ENCODE results near the gene C4orf50.
A peak's percentile ranks its signal among the peaks of the same experiment; 100 is the strongest.

Gene C4orf50

DNA sequence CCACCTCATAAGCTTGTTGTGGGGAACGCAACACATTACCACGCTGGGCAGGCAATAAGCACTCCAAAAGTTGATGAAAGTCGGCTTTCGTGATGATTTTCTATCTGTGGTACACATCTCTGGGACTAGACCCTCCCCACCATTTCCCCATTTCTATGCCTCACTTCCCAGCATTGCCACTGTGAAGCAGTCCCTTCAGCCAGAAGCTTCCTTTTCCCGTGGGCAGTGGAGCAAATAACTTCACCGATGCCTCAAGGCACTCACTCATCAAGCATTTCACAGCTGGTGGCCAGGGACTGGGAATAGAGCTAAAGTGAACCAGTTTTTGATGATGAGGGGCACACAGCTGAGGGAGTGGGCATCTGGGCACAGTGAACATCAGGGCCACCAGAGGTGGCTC lies 18.9 kb downstream of the C4orf50 start:
- Histone ChIP-seq H3K4me2 (ENCODE audit: low read length) (no peak overlapping the region), H3K27me3 (ENCODE audit: low read depth, low read length) (peaks cover 3% of the 10 kb centered on the region; the same call in 1 of the 2 replicates), H3K36me3 (replicated peaks; ENCODE audit: low read depth, low read length) (no peaks in the 10 kb centered on the region), H3K9me3 (ENCODE audit: insufficient read depth, low read length) (no peaks in the 10 kb centered on the region), H3K4me1 (ENCODE audit: low read length) (no peaks in the 10 kb centered on the region), H2AFZ (ENCODE audit: low read depth, low read length) (no peak overlapping the region), H4K20me1 (ENCODE audit: insufficient read depth, low read length) (no peaks in the 10 kb centered on the region), H3K4me3 (ENCODE audit: low read length) (no peak overlapping the region), H3K27ac (ENCODE audit: low read length) (no peak overlapping the region), H3K79me2 (ENCODE audit: low read length) (no peaks in the 10 kb centered on the region), H3K9ac (ENCODE audit: low read length) (no peak overlapping the region)
- TF ChIP-seq, protein P1, sequence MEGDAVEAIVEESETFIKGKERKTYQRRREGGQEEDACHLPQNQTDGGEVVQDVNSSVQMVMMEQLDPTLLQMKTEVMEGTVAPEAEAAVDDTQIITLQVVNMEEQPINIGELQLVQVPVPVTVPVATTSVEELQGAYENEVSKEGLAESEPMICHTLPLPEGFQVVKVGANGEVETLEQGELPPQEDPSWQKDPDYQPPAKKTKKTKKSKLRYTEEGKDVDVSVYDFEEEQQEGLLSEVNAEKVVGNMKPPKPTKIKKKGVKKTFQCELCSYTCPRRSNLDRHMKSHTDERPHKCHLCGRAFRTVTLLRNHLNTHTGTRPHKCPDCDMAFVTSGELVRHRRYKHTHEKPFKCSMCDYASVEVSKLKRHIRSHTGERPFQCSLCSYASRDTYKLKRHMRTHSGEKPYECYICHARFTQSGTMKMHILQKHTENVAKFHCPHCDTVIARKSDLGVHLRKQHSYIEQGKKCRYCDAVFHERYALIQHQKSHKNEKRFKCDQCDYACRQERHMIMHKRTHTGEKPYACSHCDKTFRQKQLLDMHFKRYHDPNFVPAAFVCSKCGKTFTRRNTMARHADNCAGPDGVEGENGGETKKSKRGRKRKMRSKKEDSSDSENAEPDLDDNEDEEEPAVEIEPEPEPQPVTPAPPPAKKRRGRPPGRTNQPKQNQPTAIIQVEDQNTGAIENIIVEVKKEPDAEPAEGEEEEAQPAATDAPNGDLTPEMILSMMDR (IDR thresholded peaks at IDR 0.05; ENCODE audit: low read depth, low read length) = no peak
- no peak for TF ChIP-seq EZH2phosphoT487 (IDR thresholded peaks at IDR 0.05; ENCODE audit: low read depth)

DNA sequence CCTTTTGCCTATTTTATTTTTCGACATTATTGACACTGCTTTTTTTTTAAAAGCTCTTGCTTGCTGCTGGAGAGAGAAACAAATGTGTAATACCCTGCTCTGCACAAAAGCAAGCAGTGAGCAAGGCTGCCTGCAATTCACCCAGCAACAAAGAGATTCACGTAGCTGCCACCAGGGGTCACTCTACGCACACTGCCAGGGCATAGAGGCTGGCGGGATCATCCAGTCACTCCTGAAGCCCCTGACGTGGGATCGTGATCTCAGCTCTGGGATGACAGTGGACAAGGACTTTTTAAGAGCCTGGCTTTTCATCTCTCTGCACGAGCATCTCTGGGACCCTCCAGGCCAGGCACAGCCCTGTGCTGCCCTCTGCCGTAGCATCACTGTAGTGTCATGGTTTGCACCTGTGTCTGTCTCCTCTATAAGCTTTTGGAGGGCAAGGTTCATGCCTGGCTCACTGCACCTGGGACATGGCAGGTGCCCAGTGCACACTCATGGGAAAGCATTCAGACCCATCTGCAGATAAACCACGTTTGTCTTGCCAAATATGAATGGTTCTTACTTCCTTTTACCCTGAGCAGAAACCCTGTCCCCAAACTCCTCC lies 19.8 kb downstream of the C4orf50 start:
- Histone ChIP-seq H4K20me1 (ENCODE audit: insufficient read depth, low read length) (no peaks in the 10 kb centered on the region), H3K4me2 (ENCODE audit: low read length) (peak overlapping the region; percentile 45), H3K27me3 (ENCODE audit: low read depth, low read length) (peaks cover 3% of the 10 kb centered on the region; the same call in 1 of the 2 replicates), H3K9me3 (ENCODE audit: insufficient read depth, low read length) (no peaks in the 10 kb centered on the region), H3K27ac (ENCODE audit: low read length) (no peak overlapping the region), H3K4me1 (ENCODE audit: low read length) (no peaks in the 10 kb centered on the region), H3K4me3 (ENCODE audit: low read length) (no peak overlapping the region), H3K79me2 (ENCODE audit: low read length) (no peaks in the 10 kb centered on the region), H3K9ac (ENCODE audit: low read length) (no peak overlapping the region), H3K36me3 (replicated peaks; ENCODE audit: low read depth, low read length) (no peaks in the 10 kb centered on the region), H2AFZ (ENCODE audit: low read depth, low read length) (no peak overlapping the region)
- TF ChIP-seq, protein P1 (IDR thresholded peaks at IDR 0.05; ENCODE audit: low read depth, low read length) = peak; percentile 96
- no peak for TF ChIP-seq EZH2phosphoT487 (IDR thresholded peaks at IDR 0.05; ENCODE audit: low read depth)

DNA sequence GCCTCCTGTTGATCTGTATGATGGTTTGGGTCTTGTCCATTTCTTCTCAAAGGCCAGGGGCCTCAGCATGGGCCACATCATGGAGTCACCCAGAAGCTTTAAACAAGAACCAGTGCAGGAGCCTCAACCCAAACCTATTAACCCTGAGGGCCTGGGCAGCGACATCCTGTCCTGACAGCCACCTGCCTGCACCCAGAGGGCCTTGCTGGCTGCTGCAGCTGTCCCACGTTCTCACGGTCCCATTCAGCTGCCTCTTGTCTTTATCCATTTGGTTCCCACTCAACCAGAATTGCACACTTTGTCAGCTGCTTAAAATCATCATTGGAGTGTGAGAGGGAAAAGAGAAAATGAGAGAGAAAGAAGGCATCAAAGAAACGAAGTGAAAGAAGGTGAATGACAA lies 21.6 kb downstream of the C4orf50 start:
- no peaks in the 10 kb centered on the region for H4K20me1 ChIP-seq (ENCODE audit: insufficient read depth, low read length)
- H3K27me3 ChIP-seq (ENCODE audit: low read depth, low read length) = peaks cover 3% of the 10 kb centered on the region; the same call in 1 of the 2 replicates
- no peak overlapping the region for H2AFZ ChIP-seq (ENCODE audit: low read depth, low read length)
- no peaks in the 10 kb centered on the region for H3K79me2 ChIP-seq (ENCODE audit: low read length)
- H3K4me2 ChIP-seq (ENCODE audit: low read length) = no peak overlapping the region
- H3K9ac ChIP-seq (ENCODE audit: low read length) = no peak overlapping the region
- H3K27ac ChIP-seq (ENCODE audit: low read length) = no peak overlapping the region
- H3K36me3 ChIP-seq (replicated peaks; ENCODE audit: low read depth, low read length) = no peaks in the 10 kb centered on the region
- H3K4me3 ChIP-seq (ENCODE audit: low read length) = no peak overlapping the region
- H3K4me1 ChIP-seq (ENCODE audit: low read length) = no peaks in the 10 kb centered on the region
- no peak for TF ChIP-seq EZH2phosphoT487 (IDR thresholded peaks at IDR 0.05; ENCODE audit: low read depth)
- TF ChIP-seq, protein P1 (IDR thresholded peaks at IDR 0.05; ENCODE audit: low read depth, low read length) = no peak
- no peaks in the 10 kb centered on the region for H3K9me3 ChIP-seq (ENCODE audit: insufficient read depth, low read length)

DNA sequence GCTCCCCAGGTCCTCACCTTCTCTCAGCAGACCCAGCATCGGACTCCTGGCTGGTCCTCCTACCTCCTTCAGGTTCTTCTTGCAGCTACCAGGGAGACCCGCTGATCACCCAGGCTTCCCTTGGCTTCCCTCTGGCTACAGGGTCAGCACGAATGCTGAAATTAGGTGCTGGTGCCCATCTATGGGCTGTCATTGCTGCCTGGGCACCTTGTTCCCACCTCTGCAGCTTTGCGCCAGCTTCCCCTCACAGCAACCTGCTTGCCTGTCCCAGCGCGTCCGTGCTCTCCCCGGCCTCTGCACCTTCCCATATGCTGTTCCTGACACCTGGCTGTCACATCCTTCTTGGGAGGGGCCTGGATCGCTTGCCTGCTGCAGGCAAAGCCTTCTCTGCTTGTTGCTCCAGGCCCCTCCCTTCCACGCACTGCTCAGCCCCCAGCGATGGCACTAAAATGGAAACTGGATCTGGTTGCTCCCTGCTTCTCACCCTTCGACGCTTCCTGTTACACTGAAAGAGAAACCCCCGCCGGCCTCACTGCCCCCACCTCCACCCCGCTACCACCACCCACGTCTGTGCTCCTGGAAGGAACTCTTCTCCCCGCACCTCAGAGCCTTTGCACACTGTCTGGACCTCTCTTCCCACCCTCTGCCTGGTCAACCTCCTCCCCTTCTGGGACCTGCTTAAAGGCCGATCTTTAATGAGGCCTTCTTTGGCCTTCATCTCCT lies 22.2 kb downstream of the C4orf50 start:
- no peaks in the 10 kb centered on the region for H3K79me2 ChIP-seq (ENCODE audit: low read length)
- no peaks in the 10 kb centered on the region for H3K4me1 ChIP-seq (ENCODE audit: low read length)
- no peak overlapping the region for H3K4me2 ChIP-seq (ENCODE audit: low read length)
- H3K9ac ChIP-seq (ENCODE audit: low read length) = no peak overlapping the region
- H3K27ac ChIP-seq (ENCODE audit: low read length) = no peak overlapping the region
- TF ChIP-seq, protein P1 (IDR thresholded peaks at IDR 0.05; ENCODE audit: low read depth, low read length) = no peak
- TF ChIP-seq EZH2phosphoT487 (IDR thresholded peaks at IDR 0.05; ENCODE audit: low read depth) = no peak
- H3K27me3 ChIP-seq (ENCODE audit: low read depth, low read length) = peaks cover 3% of the 10 kb centered on the region; the same call in 1 of the 2 replicates
- no peak overlapping the region for H2AFZ ChIP-seq (ENCODE audit: low read depth, low read length)
- H3K36me3 ChIP-seq (replicated peaks; ENCODE audit: low read depth, low read length) = no peaks in the 10 kb centered on the region
- no peaks in the 10 kb centered on the region for H3K9me3 ChIP-seq (ENCODE audit: insufficient read depth, low read length)
- H3K4me3 ChIP-seq (ENCODE audit: low read length) = no peak overlapping the region
- no peaks in the 10 kb centered on the region for H4K20me1 ChIP-seq (ENCODE audit: insufficient read depth, low read length)
